ENCODE measurements around the gene ZNF462.

Gene ZNF462

GRCh38 chr9:106864373-106865143 is 1.6 kb downstream of the ZNF462 start:
- no peak for DNase-seq (ENCODE audit: low spot score)

GRCh38 chr9:106866243-106866642 is 3.3 kb downstream of the ZNF462 start:
- DNase-seq (ENCODE audit: low spot score), result no peak

GRCh38 chr9:106867286-106867685 is 4.3 kb downstream of the ZNF462 start:
- no peak for DNase-seq (ENCODE audit: low spot score)

- no peak for DNase-seq (ENCODE audit: low spot score)
These were observed 5.1 kb downstream of the ZNF462 start for GRCh38 chr9:106868087-106868486.

GRCh38 chr9:106868565-106868964 is 5.6 kb downstream of the ZNF462 start:
- DNase-seq (ENCODE audit: low spot score), result no peak

- no peak for DNase-seq (ENCODE audit: low spot score)
These were observed 6.1 kb downstream of the ZNF462 start for GRCh38 chr9:106869028-106869427.

- no peak for DNase-seq (ENCODE audit: low spot score)
These were observed 6.5 kb downstream of the ZNF462 start for GRCh38 chr9:106869458-106869857.

- no peak for DNase-seq (ENCODE audit: low spot score)
These were observed 9.7 kb downstream of the ZNF462 start for GRCh38 chr9:106872641-106873040.

- DNase-seq (ENCODE audit: low spot score), result no peak
These were observed 11.1 kb downstream of the ZNF462 start for GRCh38 chr9:106874031-106874430.

- DNase-seq (ENCODE audit: low spot score), result no peak
These were observed 11.7 kb downstream of the ZNF462 start for GRCh38 chr9:106874652-106875051.

GRCh38 chr9:106875529-106875928 is 12.6 kb downstream of the ZNF462 start:
- no peak for DNase-seq (ENCODE audit: low spot score)

- DNase-seq (ENCODE audit: low spot score), result no peak
These were observed 14.4 kb downstream of the ZNF462 start for GRCh38 chr9:106877345-106877744.

GRCh38 chr9:106878081-106878837 is 15.3 kb downstream of the ZNF462 start:
- no peak for DNase-seq (ENCODE audit: low spot score)

GRCh38 chr9:106878934-106879333 is 16.0 kb downstream of the ZNF462 start:
- no peak for DNase-seq (ENCODE audit: low spot score)

- DNase-seq (ENCODE audit: low spot score), result no peak
These were observed 16.5 kb downstream of the ZNF462 start for GRCh38 chr9:106879439-106879882.

- no peak for DNase-seq (ENCODE audit: low spot score)
These were observed 17.1 kb downstream of the ZNF462 start for GRCh38 chr9:106880081-106880480.

- DNase-seq (ENCODE audit: low spot score), result no peak
These were observed 17.9 kb downstream of the ZNF462 start for GRCh38 chr9:106880863-106881262.

GRCh38 chr9:106883030-106883429 is 20.1 kb downstream of the ZNF462 start:
- DNase-seq (ENCODE audit: low spot score), result no peak

GRCh38 chr9:106883626-106884190 is 20.7 kb downstream of the ZNF462 start:
- no peak for DNase-seq (ENCODE audit: low spot score)

GRCh38 chr9:106885451-106885850 is 22.5 kb downstream of the ZNF462 start:
- no peak for DNase-seq (ENCODE audit: low spot score)

- DNase-seq (ENCODE audit: low spot score), result no peak
These were observed 23.4 kb downstream of the ZNF462 start for GRCh38 chr9:106886111-106887046.

- no peak for DNase-seq (ENCODE audit: low spot score)
These were observed 24.1 kb downstream of the ZNF462 start for GRCh38 chr9:106887066-106887465.
